ENCODE results near the gene SPINK9. TPM values are rescaled to one million over a fixed set of nuclear protein-coding genes. Genes with fewer than 3 reads are reported as not detected.

Gene SPINK9
- total RNA-seq, 4 donors from 2014 or later, result not detected

- TF ChIP-seq POLR2A (IDR thresholded peaks at IDR 0.05) (no peak), CTCF (IDR thresholded peaks at IDR 0.05) (no peak)
- Histone ChIP-seq H3K9me3 (no peaks in the 10 kb centered on the region), H3K36me3 (no peaks in the 10 kb centered on the region), H3K27me3 (no peaks in the 10 kb centered on the region), H3K4me1 (peaks cover 0 to 51% (median 0%) of the 10 kb centered on the region in 3 donors), H3K27ac (peak overlapping the region; percentile 68 to 92 (median 84)), H3K4me3 (no peak overlapping the region)
- no peak for DNase-seq
- 65% methylated on average over 7 of the region's 7 CpGs for WGBS, 2 donors
- intact Hi-C loops (cut with DNase I), result no loop called here
Observed at GRCh38 chr5:148343603-148344487, 8.5 kb downstream of the SPINK9 start.

GRCh38 chr5:148347706-148348105, 12.3 kb downstream of the SPINK9 start:
- Histone ChIP-seq H3K4me1 (peaks cover 0 to 52% (median 0%) of the 10 kb centered on the region in 3 donors), H3K9me3 (no peaks in the 10 kb centered on the region), H3K27ac (peak overlapping the region in 3 of 4 donors; percentile 26 to 70 (median 49)), H3K4me3 (no peak overlapping the region), H3K27me3 (no peaks in the 10 kb centered on the region), H3K36me3 (no peaks in the 10 kb centered on the region)
- TF ChIP-seq POLR2A (IDR thresholded peaks at IDR 0.05) (no peak), CTCF (IDR thresholded peaks at IDR 0.05) (no peak)
- DNase-seq, result no peak
- 29 to 38% methylated on average over 1 of the region's 1 CpG for WGBS, 2 donors
- intact Hi-C loops (cut with DNase I), result no loop called here

GRCh38 chr5:148352696-148353095, 17.3 kb downstream of the SPINK9 start:
- no peaks in the 10 kb centered on the region for H3K36me3 ChIP-seq
- 89% methylated on average over 1 of the region's 1 CpG for WGBS, 2 donors
- H3K9me3 ChIP-seq, result no peaks in the 10 kb centered on the region
- no peak for DNase-seq
- no peak for TF ChIP-seq POLR2A (IDR thresholded peaks at IDR 0.05)
- TF ChIP-seq CTCF (IDR thresholded peaks at IDR 0.05), result no peak
- H3K4me1 ChIP-seq, result peaks cover 0 to 28% (median 0%) of the 10 kb centered on the region in 3 donors
- intact Hi-C loops (cut with DNase I), result no loop called here
- no peaks in the 10 kb centered on the region for H3K27me3 ChIP-seq
- no peak overlapping the region for H3K27ac ChIP-seq
- H3K4me3 ChIP-seq, result no peak overlapping the region

GRCh38 chr5:148353634-148354033, 18.3 kb downstream of the SPINK9 start:
- no peaks in the 10 kb centered on the region for H3K27me3 ChIP-seq
- H3K9me3 ChIP-seq, result no peaks in the 10 kb centered on the region
- 79 to 83% methylated on average over 2 of the region's 2 CpGs for WGBS, 2 donors
- no peak for DNase-seq
- intact Hi-C loops (cut with DNase I), result no loop called here
- peaks cover 0 to 23% (median 0%) of the 10 kb centered on the region in 3 donors for H3K4me1 ChIP-seq
- H3K36me3 ChIP-seq, result no peaks in the 10 kb centered on the region
- H3K4me3 ChIP-seq, result no peak overlapping the region
- TF ChIP-seq POLR2A (IDR thresholded peaks at IDR 0.05) (no peak), CTCF (IDR thresholded peaks at IDR 0.05) (peak in 1 of 6 experiments; percentile 42)
- no peak overlapping the region for H3K27ac ChIP-seq

- Histone ChIP-seq H3K4me3 (no peak overlapping the region), H3K4me1 (no peaks in the 10 kb centered on the region), H3K9me3 (peaks cover 0 to 6% (median 0%) of the 10 kb centered on the region in 3 donors), H3K27ac (no peak overlapping the region), H3K36me3 (no peaks in the 10 kb centered on the region), H3K27me3 (peaks cover 0 to 3% (median 0%) of the 10 kb centered on the region in 4 donors)
- no peak for TF ChIP-seq POLR2A (IDR thresholded peaks at IDR 0.05)
- no peak for TF ChIP-seq CTCF (IDR thresholded peaks at IDR 0.05)
- no peak for DNase-seq
- intact Hi-C loops (cut with DNase I), result no loop called here
Observed at GRCh38 chr5:148364343-148364742, 29.0 kb downstream of the SPINK9 start.
